Loucy (cell line): Measurements from ENCODE around the gene KRT77.
A peak's percentile ranks its signal among the peaks of the same experiment; 100 is the strongest.

ENCODE experiments used
- H2AFZ ChIP-seq: fragments of 200-600 bp; sonication (generic); 2 replicates; pipeline ENCODE4 v1.6.0; 2016; ENCODE audit warnings: antibody characterized with exemption, mild to moderate bottlenecking, low read length, moderate library complexity
- H3F3A ChIP-seq: fragments of 200-600 bp; 2 replicates; pipeline ENCODE4 v1.6.0; 2016; ENCODE audit warnings: antibody characterized with exemption, low read depth, mild to moderate bottlenecking
- H3K27me3 ChIP-seq: fragments of 200-600 bp; sonication (generic); 2 replicates; pipeline ENCODE4 v1.6.1; 2014; ENCODE audit warnings: low read length, mild to moderate bottlenecking; ENCODE audit not compliant: insufficient read depth, poor library complexity, severe bottlenecking
- H3K36me3 ChIP-seq: fragments of 200-600 bp; sonication (generic); 2 replicates; pipeline ENCODE4 v1.6.1; 2016; ENCODE audit warnings: low read length; ENCODE audit not compliant: insufficient read depth
- H3K4me1 ChIP-seq: fragments of 200-600 bp; sonication (generic); 2 replicates; pipeline ENCODE4 v1.5.1; 2014; ENCODE audit warnings: low read length, mild to moderate bottlenecking; ENCODE audit not compliant: insufficient read depth, poor library complexity, severe bottlenecking
- H3K4me2 ChIP-seq: fragments of 200-600 bp; sonication (generic); 2 replicates; pipeline ENCODE4 v1.6.0; 2014; ENCODE audit warnings: antibody characterized with exemption, low read length, low read depth, mild to moderate bottlenecking; ENCODE audit not compliant: poor library complexity, severe bottlenecking
- H3K4me3 ChIP-seq: fragments of 200-600 bp; sonication (generic); 2 replicates; pipeline ENCODE4 v1.5.1; 2014; ENCODE audit warnings: low read length, mild to moderate bottlenecking, mixed read lengths; ENCODE audit not compliant: poor library complexity, severe bottlenecking
- H3K79me2 ChIP-seq: fragments of 200-600 bp; sonication (generic); 2 replicates; pipeline ENCODE4 v1.6.1; 2014; ENCODE audit warnings: low read length; ENCODE audit not compliant: insufficient read depth
- H3K9ac ChIP-seq: fragments of 200-600 bp; sonication (generic); 2 replicates; pipeline ENCODE4 v1.6.0; 2014; ENCODE audit warnings: mild to moderate bottlenecking, low read depth, low read length, moderate library complexity; ENCODE audit not compliant: poor library complexity, severe bottlenecking
- H3K9me2 ChIP-seq: fragments of 200-600 bp; sonication (generic); replicated peaks from 2 replicates; pipeline ENCODE4 v1.6.1; 2016; ENCODE audit warnings: low read depth, low read length, mixed read lengths
- H3K9me3 ChIP-seq: fragments of 200-600 bp; sonication (generic); 2 replicates; pipeline ENCODE4 v1.6.1; 2014; ENCODE audit warnings: mild to moderate bottlenecking, antibody characterized with exemption, low read length, low read depth; ENCODE audit not compliant: insufficient read depth
- H4K20me1 ChIP-seq: fragments of 200-600 bp; sonication (generic); 2 replicates; pipeline ENCODE4 v1.6.0; 2014; ENCODE audit warnings: antibody characterized with exemption, low read length, mild to moderate bottlenecking; ENCODE audit not compliant: insufficient read depth, poor library complexity, severe bottlenecking
- EZH2phosphoT487 ChIP-seq: fragments of 200-600 bp; IDR thresholded peaks from 2 replicates; pipeline ENCODE4 v1.6.1; 2018; ENCODE audit warnings: antibody characterized with exemption, mild to moderate bottlenecking, moderate library complexity, borderline replicate concordance
- TF ChIP-seq, protein P1 (sequence below): fragments of 200-600 bp; sonication (generic); conservative IDR thresholded peaks from 2 replicates; pipeline ENCODE4 v1.5.1; 2014; ENCODE audit warnings: mild to moderate bottlenecking, antibody characterized with exemption, low read length

KRT77 gene

DNA sequence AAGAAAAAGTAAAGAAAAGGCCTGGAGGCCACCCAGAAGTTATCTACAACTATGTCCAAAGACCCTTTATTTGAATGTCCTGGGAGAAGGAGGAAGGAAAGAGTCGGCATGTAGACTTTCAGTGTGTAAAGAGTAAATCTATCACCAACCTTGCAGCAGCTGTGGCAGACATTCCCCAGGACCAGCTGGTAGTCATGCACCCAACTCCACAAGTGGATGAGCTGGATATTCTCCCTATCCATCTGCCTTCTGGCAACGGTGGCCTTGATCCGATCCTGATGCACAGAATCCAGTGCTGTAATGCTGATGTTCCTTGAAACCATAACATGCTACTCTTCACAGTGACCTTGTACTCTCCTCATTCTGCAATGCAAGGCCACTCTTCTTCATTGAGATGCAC, 46.5 kb upstream of the KRT77 start:
- H3K79me2 ChIP-seq = no peaks in the 10 kb centered on the region
- H3K9me2 ChIP-seq = no peaks in the 10 kb centered on the region
- no peaks in the 10 kb centered on the region for H3K27me3 ChIP-seq
- H2AFZ ChIP-seq = no peak overlapping the region
- TF ChIP-seq, protein P1, sequence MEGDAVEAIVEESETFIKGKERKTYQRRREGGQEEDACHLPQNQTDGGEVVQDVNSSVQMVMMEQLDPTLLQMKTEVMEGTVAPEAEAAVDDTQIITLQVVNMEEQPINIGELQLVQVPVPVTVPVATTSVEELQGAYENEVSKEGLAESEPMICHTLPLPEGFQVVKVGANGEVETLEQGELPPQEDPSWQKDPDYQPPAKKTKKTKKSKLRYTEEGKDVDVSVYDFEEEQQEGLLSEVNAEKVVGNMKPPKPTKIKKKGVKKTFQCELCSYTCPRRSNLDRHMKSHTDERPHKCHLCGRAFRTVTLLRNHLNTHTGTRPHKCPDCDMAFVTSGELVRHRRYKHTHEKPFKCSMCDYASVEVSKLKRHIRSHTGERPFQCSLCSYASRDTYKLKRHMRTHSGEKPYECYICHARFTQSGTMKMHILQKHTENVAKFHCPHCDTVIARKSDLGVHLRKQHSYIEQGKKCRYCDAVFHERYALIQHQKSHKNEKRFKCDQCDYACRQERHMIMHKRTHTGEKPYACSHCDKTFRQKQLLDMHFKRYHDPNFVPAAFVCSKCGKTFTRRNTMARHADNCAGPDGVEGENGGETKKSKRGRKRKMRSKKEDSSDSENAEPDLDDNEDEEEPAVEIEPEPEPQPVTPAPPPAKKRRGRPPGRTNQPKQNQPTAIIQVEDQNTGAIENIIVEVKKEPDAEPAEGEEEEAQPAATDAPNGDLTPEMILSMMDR = no peak
- TF ChIP-seq EZH2phosphoT487 = no peak
- peaks cover 10% of the 10 kb centered on the region for H3K4me1 ChIP-seq
- no peaks in the 10 kb centered on the region for H3K36me3 ChIP-seq
- H3K9me3 ChIP-seq = no peaks in the 10 kb centered on the region
- H3K4me2 ChIP-seq = no peak overlapping the region
- no peak overlapping the region for H3K4me3 ChIP-seq
- no peaks in the 10 kb centered on the region for H3F3A ChIP-seq
- no peaks in the 10 kb centered on the region for H4K20me1 ChIP-seq
- H3K9ac ChIP-seq = no peak overlapping the region

DNA sequence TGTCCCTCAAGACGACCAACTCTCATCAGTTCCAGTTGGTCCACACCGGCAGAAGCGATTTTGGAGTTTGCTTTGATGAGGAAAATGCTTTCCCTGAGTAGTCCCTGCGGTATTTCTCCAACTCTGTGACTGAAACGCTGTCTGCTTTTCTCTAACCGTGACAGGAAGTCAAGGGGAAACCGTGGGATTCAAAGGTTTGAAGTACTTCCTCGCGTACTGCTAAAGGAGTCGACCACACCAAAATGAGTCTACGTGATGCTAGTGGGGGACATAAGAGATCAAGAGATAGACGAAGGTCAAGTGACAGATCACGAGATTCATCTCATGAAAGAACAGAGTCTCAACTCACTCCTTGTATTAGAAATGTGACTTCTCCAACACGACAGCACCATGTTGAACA, 45.3 kb upstream of the KRT77 start:
- Histone ChIP-seq H3K79me2 (no peaks in the 10 kb centered on the region), H3K9me2 (no peaks in the 10 kb centered on the region), H3K27me3 (no peaks in the 10 kb centered on the region), H3K9ac (no peak overlapping the region), H3K36me3 (no peaks in the 10 kb centered on the region), H3K4me3 (peak overlapping the region; percentile 23), H3K4me1 (peaks cover 10% of the 10 kb centered on the region), H4K20me1 (no peaks in the 10 kb centered on the region), H3K4me2 (peak overlapping the region; percentile 47), H3F3A (no peaks in the 10 kb centered on the region), H3K9me3 (no peaks in the 10 kb centered on the region), H2AFZ (no peak overlapping the region)
- TF ChIP-seq, protein P1 = no peak
- no peak for TF ChIP-seq EZH2phosphoT487

DNA sequence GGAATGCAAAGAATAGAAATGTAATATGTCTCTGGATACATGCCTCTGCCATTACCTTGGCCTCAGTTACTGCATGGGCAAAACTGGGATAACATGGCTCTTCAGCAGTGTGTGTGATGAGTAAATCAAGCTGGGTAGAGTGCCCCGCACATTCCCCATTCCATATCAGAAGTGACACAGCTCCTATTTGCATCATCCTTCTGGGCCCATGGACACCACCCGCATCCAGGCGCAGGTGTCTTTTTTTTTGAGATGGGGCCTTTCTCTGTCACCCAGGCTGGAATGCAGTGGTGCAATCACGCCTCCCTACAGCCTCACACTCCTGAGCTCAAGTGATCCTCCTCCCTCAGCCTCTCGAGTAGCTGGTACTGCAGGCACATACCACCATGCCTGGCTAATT, 42.2 kb upstream of the KRT77 start:
- no peaks in the 10 kb centered on the region for H3F3A ChIP-seq
- H3K9ac ChIP-seq = no peak overlapping the region

More for the DNA sequence above, 42.2 kb upstream of the KRT77 start:
- no peaks in the 10 kb centered on the region for H3K9me3 ChIP-seq
- no peaks in the 10 kb centered on the region for H3K79me2 ChIP-seq
- H3K9me2 ChIP-seq = no peaks in the 10 kb centered on the region
- H4K20me1 ChIP-seq = no peaks in the 10 kb centered on the region
- no peak overlapping the region for H3K4me2 ChIP-seq
- H2AFZ ChIP-seq = no peak overlapping the region
- no peaks in the 10 kb centered on the region for H3K36me3 ChIP-seq
- TF ChIP-seq EZH2phosphoT487 = no peak
- TF ChIP-seq, protein P1 = no peak
- no peaks in the 10 kb centered on the region for H3K27me3 ChIP-seq
- H3K4me1 ChIP-seq = peaks cover 10% of the 10 kb centered on the region
- no peak overlapping the region for H3K4me3 ChIP-seq
